ENCODE results near the gene CYP21A2. TPM values are rescaled to one million over a fixed set of nuclear protein-coding genes. Genes with fewer than 3 reads are reported as not detected.
A peak's percentile ranks its signal among the peaks of the same experiment; 100 is the strongest.
"Not testable (repeated sequence)": the region's sequence is repeated elsewhere in the genome, so short reads cannot be mapped to it uniquely, and the experiment has no call there.

The CYP21A2 gene
- total RNA-seq, 4 donors from 2014 or later: 0.27 to 3.9 (median 0.88) TPM; not detected in 1

- H3K4me3 ChIP-seq (ENCODE audit: low read depth, poor library complexity, severe bottlenecking); intact Hi-C loops (cut with DNase I; ENCODE audit: low total_unique reads); DNase-seq (ENCODE audit: low spot score in 2 of 2): not testable (repeated sequence)
- WGBS, 2 donors: 60 to 77% methylated on average over 1 to 6 of the region's 10 CpGs
Observed at GRCh38 chr6:32041385-32041784, 3.2 kb downstream of the CYP21A2 start.

- H3K4me3 ChIP-seq (ENCODE audit: low read depth, poor library complexity, severe bottlenecking); DNase-seq (ENCODE audit: low spot score in 2 of 2); intact Hi-C loops (cut with DNase I; ENCODE audit: low total_unique reads): not testable (repeated sequence)
- WGBS, 2 donors: 97 to 99% methylated on average over 6 to 11 of the region's 15 CpGs
Observed at GRCh38 chr6:32042276-32042675, 4.1 kb downstream of the CYP21A2 start.

DNA sequence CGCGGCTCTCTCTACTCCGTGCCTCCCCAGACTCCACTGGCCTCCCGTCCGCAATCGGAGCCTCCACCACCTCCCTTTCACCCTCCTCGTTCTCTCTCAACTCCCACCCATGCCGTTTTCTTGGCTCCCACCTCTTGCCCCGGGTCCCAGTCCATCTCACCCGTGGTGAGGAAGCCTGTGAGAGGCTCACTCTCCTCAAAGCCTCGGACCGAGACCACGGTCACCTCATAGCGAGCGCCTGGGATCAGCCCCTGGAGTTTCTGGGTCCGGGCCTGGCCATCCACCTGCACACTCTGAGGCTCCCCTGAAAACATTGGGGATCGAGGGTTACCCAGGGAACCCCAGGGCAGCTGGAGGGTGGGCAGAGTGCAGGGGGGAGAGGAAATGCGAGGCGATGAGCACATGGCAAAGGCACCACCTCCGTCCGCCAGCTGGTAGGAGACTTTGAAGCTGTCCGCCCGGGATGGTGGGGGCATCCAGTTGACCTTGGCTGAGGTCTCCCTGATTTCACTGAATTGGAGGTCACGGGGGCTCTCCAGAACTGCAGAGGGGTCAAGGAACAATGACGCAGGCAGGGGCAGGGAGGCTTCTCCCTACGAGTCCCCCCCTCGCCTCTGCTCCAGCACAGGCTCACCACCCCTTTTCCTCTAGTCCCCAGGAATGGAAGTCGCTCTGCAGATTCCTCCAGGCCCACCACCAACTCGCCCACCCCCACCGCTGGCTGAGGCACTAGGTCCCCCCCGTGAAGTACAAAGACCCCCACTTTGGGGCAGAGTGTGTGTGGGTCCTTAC, 5.6 kb downstream of the CYP21A2 start:
- intact Hi-C loops (cut with DNase I; ENCODE audit: low total_unique reads); H3K4me3 ChIP-seq (ENCODE audit: low read depth, poor library complexity, severe bottlenecking); DNase-seq (ENCODE audit: low spot score in 2 of 2): not testable (repeated sequence)
- WGBS, 2 donors: 90 to 94% methylated on average over 14 to 17 of the region's 31 CpGs

GRCh38 chr6:32044916-32045315, 6.7 kb downstream of the CYP21A2 start:
- H3K4me3 ChIP-seq (ENCODE audit: low read depth, poor library complexity, severe bottlenecking); intact Hi-C loops (cut with DNase I; ENCODE audit: low total_unique reads); DNase-seq (ENCODE audit: low spot score in 2 of 2): not testable (repeated sequence)
- 81 to 90% methylated on average over 7 to 10 of the region's 18 CpGs for WGBS, 2 donors

- no peak overlapping the region for H3K4me3 ChIP-seq (ENCODE audit: low read depth, poor library complexity, severe bottlenecking)
- 62 to 68% methylated on average over 18 to 22 of the region's 22 CpGs for WGBS, 2 donors
- intact Hi-C loops (cut with DNase I; ENCODE audit: low total_unique reads): no loop called here
Observed at GRCh38 chr6:32045811-32046449, 7.7 kb downstream of the CYP21A2 start.

DNA sequence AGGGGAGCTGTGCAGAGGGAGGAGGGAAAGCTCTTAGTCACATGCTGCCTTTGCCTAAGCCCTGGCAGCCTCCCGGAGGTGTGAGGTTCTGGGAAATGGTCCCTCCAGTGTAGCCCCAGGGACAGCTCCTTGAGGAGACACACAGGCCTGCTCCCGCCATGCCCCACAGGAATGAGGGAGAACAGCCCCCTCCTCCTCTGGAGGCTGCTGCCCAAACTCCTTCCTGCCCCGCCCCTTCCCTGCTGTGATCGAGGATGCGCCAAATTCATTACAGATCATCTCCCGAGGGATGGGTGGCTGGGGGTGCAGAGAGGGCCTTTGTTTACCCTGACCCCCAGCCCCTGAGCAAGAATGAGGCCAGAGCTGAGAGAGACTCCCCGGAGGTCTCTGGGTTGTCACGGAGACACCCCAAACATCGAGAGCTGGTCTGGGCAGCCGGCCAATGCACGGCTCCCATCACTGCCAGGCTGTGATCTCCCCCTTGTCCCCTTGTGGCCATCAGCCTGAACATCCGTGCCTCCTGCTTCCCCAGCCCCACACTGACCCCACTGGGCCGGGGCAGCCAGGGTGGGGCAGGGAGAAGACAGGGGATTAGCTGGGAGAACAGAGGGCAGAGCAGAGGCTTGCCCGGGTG, 8.4 kb downstream of the CYP21A2 start:
- no peak for TF ChIP-seq POLR2A (IDR thresholded peaks at IDR 0.05)
- TF ChIP-seq CTCF (IDR thresholded peaks at IDR 0.05): no peak
- WGBS, 2 donors: 22 to 24% methylated on average over 12 to 14 of the region's 14 CpGs
- intact Hi-C loops (cut with DNase I; ENCODE audit: low total_unique reads): no loop called here
- peak in 1 of 2 donors; percentile 28 for DNase-seq (ENCODE audit: low spot score in 2 of 2)
- no peak overlapping the region for H3K4me3 ChIP-seq (ENCODE audit: low read depth, poor library complexity, severe bottlenecking)

More at GRCh38 chr6:32045811-32046449, 7.7 kb downstream of the CYP21A2 start:
- TF ChIP-seq CTCF (IDR thresholded peaks at IDR 0.05): no peak
- no peak for TF ChIP-seq POLR2A (IDR thresholded peaks at IDR 0.05)
- peak in 1 of 2 donors; percentile 32 for DNase-seq (ENCODE audit: low spot score in 2 of 2)

GRCh38 chr6:32047084-32047478, 8.9 kb downstream of the CYP21A2 start:
- H3K4me3 ChIP-seq (ENCODE audit: low read depth, poor library complexity, severe bottlenecking): no peak overlapping the region
- TF ChIP-seq POLR2A (IDR thresholded peaks at IDR 0.05) (no peak), CTCF (IDR thresholded peaks at IDR 0.05) (no peak)
- intact Hi-C loops (cut with DNase I; ENCODE audit: low total_unique reads): no loop called here
- DNase-seq (ENCODE audit: low spot score in 2 of 2): peak; percentile 68 to 93
- WGBS, 2 donors: 18 to 27% methylated on average over 11 of the region's 11 CpGs
